Measurements from ENCODE around the gene AKNA. TPM values are rescaled to one million over a fixed set of nuclear protein-coding genes. Genes with fewer than 3 reads are reported as not detected.

AKNA gene
- total and polyA plus RNA-seq, 2 experiments from 2014 or later: 6.6 to 13.8 TPM

GRCh38 chr9:114346146-114346545 lies 41.6 kb downstream of the AKNA start:
- WGBS (ENCODE audit: low lambda C conversion rate, missing lambda C conversion rate): 88% methylated on average over 11 of the region's 11 CpGs
- H3K79me2 ChIP-seq: no peaks in the 10 kb centered on the region
- no peaks in the 10 kb centered on the region for H3K36me3 ChIP-seq (replicated peaks; ENCODE audit: insufficient read depth, low read depth)
- no peak overlapping the region for H3K27ac ChIP-seq
- DNase-seq (ENCODE audit: low spot score): no peak
- peaks cover 13% of the 10 kb centered on the region for H3K4me1 ChIP-seq (ENCODE audit: insufficient read depth)
- H3K9me3 ChIP-seq (ENCODE audit: low read depth): no peaks in the 10 kb centered on the region
- H3K4me2 ChIP-seq: no peak overlapping the region
- H3K27me3 ChIP-seq: no peaks in the 10 kb centered on the region
- H3K9me2 ChIP-seq (replicated peaks; ENCODE audit: insufficient read depth): no peaks in the 10 kb centered on the region
- no peaks in the 10 kb centered on the region for H4K20me1 ChIP-seq (ENCODE audit: insufficient read depth, poor library complexity, severe bottlenecking)
- no peak overlapping the region for H3K4me3 ChIP-seq
- no peak for TF ChIP-seq CTCF (IDR thresholded peaks at IDR 0.05; ENCODE audit: poor library complexity)
- TF ChIP-seq EZH2 (IDR thresholded peaks at IDR 0.05; ENCODE audit: borderline replicate concordance): no peak
- TF ChIP-seq EZH2phosphoT487 (IDR thresholded peaks at IDR 0.05; ENCODE audit: low read depth, severe bottlenecking, unreplicated experiment): no peak
- no peak overlapping the region for H2AFZ ChIP-seq

DNA sequence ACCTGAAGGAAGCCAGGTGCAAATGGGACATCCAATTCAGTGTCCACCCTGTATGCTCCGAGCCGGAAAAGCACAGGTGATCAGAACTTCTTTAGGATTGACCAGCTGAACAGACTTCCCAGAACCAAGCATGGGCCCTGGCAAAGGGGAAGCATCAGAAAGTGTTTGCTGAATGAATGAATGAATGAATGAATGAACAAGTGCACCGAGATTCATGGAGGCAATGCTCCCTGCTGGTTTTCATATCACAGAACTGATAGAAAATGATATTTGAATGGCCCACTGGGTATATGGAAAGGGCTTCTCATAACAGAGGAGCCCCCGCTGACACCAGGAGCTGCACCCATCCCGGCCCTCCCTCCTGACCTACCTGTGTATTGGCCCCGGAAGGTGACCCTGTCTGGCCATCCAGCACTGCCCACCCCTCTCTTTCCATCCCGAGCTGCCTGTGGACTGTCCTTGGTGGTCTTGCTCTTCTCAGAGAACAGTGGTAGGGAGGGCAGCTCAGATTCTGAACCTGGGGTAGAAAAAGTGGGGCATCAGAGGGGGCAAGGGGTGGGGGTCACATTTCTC lies 42.2 kb downstream of the AKNA start:
- Histone ChIP-seq H2AFZ (no peak overlapping the region), H3K4me2 (no peak overlapping the region), H3K79me2 (no peaks in the 10 kb centered on the region), H3K27me3 (no peaks in the 10 kb centered on the region), H3K27ac (no peak overlapping the region), H3K4me3 (no peak overlapping the region), H4K20me1 (ENCODE audit: insufficient read depth, poor library complexity, severe bottlenecking) (no peaks in the 10 kb centered on the region), H3K9me2 (replicated peaks; ENCODE audit: insufficient read depth) (no peaks in the 10 kb centered on the region), H3K36me3 (replicated peaks; ENCODE audit: insufficient read depth, low read depth) (no peaks in the 10 kb centered on the region), H3K4me1 (ENCODE audit: insufficient read depth) (peaks cover 13% of the 10 kb centered on the region), H3K9me3 (ENCODE audit: low read depth) (no peaks in the 10 kb centered on the region)
- no peak for DNase-seq (ENCODE audit: low spot score)
- TF ChIP-seq CTCF (IDR thresholded peaks at IDR 0.05; ENCODE audit: poor library complexity): no peak
- no peak for TF ChIP-seq EZH2 (IDR thresholded peaks at IDR 0.05; ENCODE audit: borderline replicate concordance)
- 98% methylated on average over 7 of the region's 7 CpGs for WGBS (ENCODE audit: low lambda C conversion rate, missing lambda C conversion rate)

DNA sequence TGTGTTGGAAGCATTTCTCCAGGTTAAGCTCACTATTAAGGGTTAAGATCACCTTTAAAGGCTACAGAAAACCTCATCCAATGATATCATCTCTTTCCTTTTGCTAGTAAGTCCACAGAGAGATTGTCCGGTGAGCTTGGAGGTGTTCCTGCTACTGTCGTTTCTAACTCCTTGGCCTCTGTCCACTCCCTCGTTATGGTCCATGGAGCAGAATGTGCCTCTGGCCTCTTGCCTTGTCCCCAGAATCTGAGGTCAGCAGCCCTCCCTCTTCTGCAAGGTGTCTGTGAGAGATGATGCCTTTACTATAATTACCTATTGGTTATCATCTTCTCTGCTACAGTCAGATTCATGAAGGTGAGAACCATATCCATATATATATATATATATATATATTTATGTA lies 43.1 kb downstream of the AKNA start:
- Histone ChIP-seq H2AFZ (no peak overlapping the region), H3K4me2 (no peak overlapping the region), H3K4me1 (ENCODE audit: insufficient read depth) (peaks cover 11% of the 10 kb centered on the region), H3K27ac (no peak overlapping the region), H3K36me3 (replicated peaks; ENCODE audit: insufficient read depth, low read depth) (no peaks in the 10 kb centered on the region), H3K9me2 (replicated peaks; ENCODE audit: insufficient read depth) (no peaks in the 10 kb centered on the region), H3K27me3 (no peaks in the 10 kb centered on the region), H3K79me2 (no peaks in the 10 kb centered on the region), H3K4me3 (no peak overlapping the region), H4K20me1 (ENCODE audit: insufficient read depth, poor library complexity, severe bottlenecking) (no peaks in the 10 kb centered on the region), H3K9me3 (ENCODE audit: low read depth) (no peaks in the 10 kb centered on the region)
- no peak for TF ChIP-seq EZH2 (IDR thresholded peaks at IDR 0.05; ENCODE audit: borderline replicate concordance)
- TF ChIP-seq CTCF (IDR thresholded peaks at IDR 0.05; ENCODE audit: poor library complexity): no peak
- no peak for TF ChIP-seq EZH2phosphoT487 (IDR thresholded peaks at IDR 0.05; ENCODE audit: low read depth, severe bottlenecking, unreplicated experiment)
- 85% methylated on average over 3 of the region's 3 CpGs for WGBS (ENCODE audit: low lambda C conversion rate, missing lambda C conversion rate)
- DNase-seq (ENCODE audit: low spot score): no peak

DNA sequence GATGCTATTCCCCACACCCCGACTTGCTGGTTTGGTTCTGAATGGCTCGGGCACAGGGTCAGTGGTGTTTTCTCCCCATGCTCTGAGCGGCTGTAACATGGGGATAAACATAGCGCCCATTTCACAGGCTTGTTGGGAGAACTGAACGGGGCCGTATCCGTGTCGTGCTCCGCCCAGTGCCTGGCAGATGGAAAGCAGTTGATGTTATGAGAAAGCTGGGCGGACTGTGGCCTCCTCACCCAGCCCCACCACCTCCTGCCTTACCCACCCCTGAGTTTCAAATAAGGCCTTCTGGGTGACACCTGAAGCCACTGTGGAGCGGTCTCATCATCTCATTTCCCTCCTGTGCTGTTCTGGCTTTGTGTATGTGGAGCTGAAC lies 43.6 kb downstream of the AKNA start:
- no peak overlapping the region for H2AFZ ChIP-seq
- no peaks in the 10 kb centered on the region for H3K36me3 ChIP-seq (replicated peaks; ENCODE audit: insufficient read depth, low read depth)
- 87% methylated on average over 11 of the region's 11 CpGs for WGBS (ENCODE audit: low lambda C conversion rate, missing lambda C conversion rate)

More for the DNA sequence above, 43.6 kb downstream of the AKNA start:
- Histone ChIP-seq H3K9me3 (ENCODE audit: low read depth) (no peaks in the 10 kb centered on the region), H3K9me2 (replicated peaks; ENCODE audit: insufficient read depth) (no peaks in the 10 kb centered on the region), H3K4me1 (ENCODE audit: insufficient read depth) (peaks cover 6% of the 10 kb centered on the region), H3K27me3 (no peaks in the 10 kb centered on the region), H3K4me3 (no peak overlapping the region), H4K20me1 (ENCODE audit: insufficient read depth, poor library complexity, severe bottlenecking) (no peaks in the 10 kb centered on the region), H3K27ac (no peak overlapping the region), H3K4me2 (no peak overlapping the region), H3K79me2 (no peaks in the 10 kb centered on the region)
- DNase-seq (ENCODE audit: low spot score): no peak
- TF ChIP-seq EZH2 (IDR thresholded peaks at IDR 0.05; ENCODE audit: borderline replicate concordance): no peak
- no peak for TF ChIP-seq EZH2phosphoT487 (IDR thresholded peaks at IDR 0.05; ENCODE audit: low read depth, severe bottlenecking, unreplicated experiment)
- TF ChIP-seq CTCF (IDR thresholded peaks at IDR 0.05; ENCODE audit: poor library complexity): no peak

Data from hepatocyte (in vitro differentiated cells).